Calu3 (cell line): Measurements from ENCODE around the gene MPEG1. TPM values are rescaled to one million over a fixed set of nuclear protein-coding genes. Genes with fewer than 3 reads are reported as not detected.

Source experiments
- BruUV-seq: library from RNA; stranded (reverse); fragments of 400-500 nt; replicated peaks from 2 replicates; lab custom pipeline; 2021; lab: Mats Ljungman, UMichigan
- CTCF ChIA-PET: fragments of 300-600 bp; sonication (Branson Sonifier 250); formaldehyde crosslinking; loops from one replicate; lab custom pipeline; 2022; ENCODE audit warnings: antibody characterized with exemption; lab: Charles Lee
- DNase-seq: peaks from one replicate; pipeline ENCODE4 v3.0.0; 2022
- H3K27ac Mint-ChIP-seq: one replicate; pipeline ENCODE4 v1.8.0; 2022; ENCODE audit warnings: mixed read lengths; ENCODE audit not compliant: unreplicated experiment
- H3K27me3 Mint-ChIP-seq: one replicate; pipeline ENCODE4 v1.8.0; 2022; ENCODE audit warnings: mixed read lengths; ENCODE audit not compliant: unreplicated experiment
- H3K36me3 Mint-ChIP-seq: one replicate; pipeline ENCODE4 v1.8.0; 2022; ENCODE audit warnings: mild to moderate bottlenecking, moderate library complexity, mixed read lengths; ENCODE audit not compliant: insufficient read depth, unreplicated experiment
- H3K4me1 Mint-ChIP-seq: one replicate; pipeline ENCODE4 v1.8.0; 2022; ENCODE audit warnings: mild to moderate bottlenecking, low read depth, mixed read lengths; ENCODE audit not compliant: unreplicated experiment
- H3K4me3 Mint-ChIP-seq: one replicate; pipeline ENCODE4 v1.8.0; 2022; ENCODE audit warnings: mild to moderate bottlenecking, low read depth, moderate library complexity, mixed read lengths; ENCODE audit not compliant: unreplicated experiment
- H3K9me3 Mint-ChIP-seq: one replicate; pipeline ENCODE4 v1.8.0; 2022; ENCODE audit warnings: low read depth, mixed read lengths; ENCODE audit not compliant: unreplicated experiment
- intact Hi-C: fragments of 100-400 bp; cut with micrococcal nuclease; formaldehyde crosslinking; loops from one replicate; pipeline ENCODE4 v1.10.0; 2022; ENCODE audit not compliant: unreplicated experiment
- total RNA-seq: library from RNA; stranded (reverse); gene quantifications from 2 replicates; pipeline ENCODE4 v1.2.3, GENCODE V29; 2022
- TF ChIP-seq, protein P1 (sequence below): fragments of 200-600 bp; IDR thresholded peaks from one replicate; pipeline ENCODE4 v1.8.0; 2022; ENCODE audit warnings: antibody characterized with exemption; ENCODE audit not compliant: unreplicated experiment

The MPEG1 gene
- total RNA-seq, 1 experiment from 2014 or later = not detected

DNA sequence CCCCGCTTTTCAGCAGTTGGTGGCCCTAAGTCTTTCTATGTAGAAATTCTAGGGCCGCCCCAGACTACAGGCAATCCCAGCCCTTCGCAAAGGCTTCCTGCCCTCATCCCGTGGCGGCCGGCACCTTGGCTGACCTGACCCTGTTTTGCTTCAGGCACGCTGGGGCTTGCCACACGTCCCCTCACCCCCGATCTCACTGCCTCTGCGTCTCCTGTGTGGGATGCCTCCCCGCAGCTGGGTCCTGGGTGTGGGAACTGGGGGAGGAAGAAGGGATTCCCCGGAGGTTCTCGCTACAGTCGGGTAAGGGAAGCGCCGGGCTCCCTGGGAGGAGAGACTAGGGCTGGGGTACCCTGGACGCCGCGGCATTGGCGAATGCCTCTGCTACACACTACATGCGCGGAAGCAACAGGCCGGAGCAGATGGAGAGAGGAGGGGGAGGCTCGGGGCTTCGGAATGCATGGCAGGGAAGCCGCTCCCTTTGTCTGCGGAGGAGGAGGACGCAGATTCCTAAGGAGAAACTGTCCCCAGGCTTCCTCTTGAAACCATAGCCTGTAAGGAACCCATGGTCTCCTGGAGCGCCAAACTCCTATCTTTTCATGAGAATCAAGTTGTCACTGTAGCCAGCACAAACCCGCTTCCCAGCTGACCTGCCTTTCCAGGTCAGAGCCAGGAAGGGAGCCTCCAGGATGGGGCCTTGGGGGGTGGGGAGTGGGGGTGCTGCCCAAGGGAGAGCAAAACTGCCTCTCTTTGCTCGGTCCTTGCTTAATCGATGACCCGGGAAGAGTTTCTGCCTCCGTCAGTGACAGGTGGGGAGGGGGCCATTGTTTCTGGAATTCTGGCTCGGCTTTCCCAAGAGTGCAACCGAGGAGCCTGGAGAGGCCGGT is 39.4 kb downstream of the MPEG1 start:
- CTCF ChIA-PET = interaction anchor here (0.6 to 3.3 kb wide), 5 partner anchors 11 to 48 kb away, joined by 3 to 57 read pairs (median 7); no protein-coding TSS in a partner anchor
- no peak overlapping the region for H3K4me3 Mint-ChIP-seq
- peak overlapping the region; percentile 82 for H3K27ac Mint-ChIP-seq
- TF ChIP-seq, protein P1, sequence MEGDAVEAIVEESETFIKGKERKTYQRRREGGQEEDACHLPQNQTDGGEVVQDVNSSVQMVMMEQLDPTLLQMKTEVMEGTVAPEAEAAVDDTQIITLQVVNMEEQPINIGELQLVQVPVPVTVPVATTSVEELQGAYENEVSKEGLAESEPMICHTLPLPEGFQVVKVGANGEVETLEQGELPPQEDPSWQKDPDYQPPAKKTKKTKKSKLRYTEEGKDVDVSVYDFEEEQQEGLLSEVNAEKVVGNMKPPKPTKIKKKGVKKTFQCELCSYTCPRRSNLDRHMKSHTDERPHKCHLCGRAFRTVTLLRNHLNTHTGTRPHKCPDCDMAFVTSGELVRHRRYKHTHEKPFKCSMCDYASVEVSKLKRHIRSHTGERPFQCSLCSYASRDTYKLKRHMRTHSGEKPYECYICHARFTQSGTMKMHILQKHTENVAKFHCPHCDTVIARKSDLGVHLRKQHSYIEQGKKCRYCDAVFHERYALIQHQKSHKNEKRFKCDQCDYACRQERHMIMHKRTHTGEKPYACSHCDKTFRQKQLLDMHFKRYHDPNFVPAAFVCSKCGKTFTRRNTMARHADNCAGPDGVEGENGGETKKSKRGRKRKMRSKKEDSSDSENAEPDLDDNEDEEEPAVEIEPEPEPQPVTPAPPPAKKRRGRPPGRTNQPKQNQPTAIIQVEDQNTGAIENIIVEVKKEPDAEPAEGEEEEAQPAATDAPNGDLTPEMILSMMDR = no peak
- H3K4me1 Mint-ChIP-seq = peaks cover 40% of the 10 kb centered on the region
- intact Hi-C loops = loop anchor here (2.0 kb wide), 1 partner anchor 89 kb away; no protein-coding TSS in a partner anchor
- peaks cover 41% of the 10 kb centered on the region for H3K36me3 Mint-ChIP-seq
- H3K9me3 Mint-ChIP-seq = peaks cover 5% of the 10 kb centered on the region
- no peaks in the 10 kb centered on the region for H3K27me3 Mint-ChIP-seq
- DNase-seq = peak; percentile 26
- no TSS peak for BruUV-seq

GRCh38 chr11:59172345-59173079 is 40.2 kb downstream of the MPEG1 start:
- Mint-ChIP-seq H3K4me1 (peaks cover 32% of the 10 kb centered on the region), H3K4me3 (no peak overlapping the region), H3K36me3 (peaks cover 35% of the 10 kb centered on the region), H3K9me3 (peaks cover 3% of the 10 kb centered on the region), H3K27ac (peak overlapping the region; percentile 82), H3K27me3 (no peaks in the 10 kb centered on the region)
- BruUV-seq = no TSS peak
- intact Hi-C loops = loop anchor here (2.0 kb wide), 1 partner anchor 90 kb away; no protein-coding TSS in a partner anchor
- TF ChIP-seq, protein P1 = no peak
- CTCF ChIA-PET = interaction anchor here (0.6 to 3.3 kb wide), 17 partner anchors 10 to 481 kb away, joined by 3 to 137 read pairs (median 6); partner anchors contain the start of gene OR5A2
- peak; percentile 54 for DNase-seq

DNA sequence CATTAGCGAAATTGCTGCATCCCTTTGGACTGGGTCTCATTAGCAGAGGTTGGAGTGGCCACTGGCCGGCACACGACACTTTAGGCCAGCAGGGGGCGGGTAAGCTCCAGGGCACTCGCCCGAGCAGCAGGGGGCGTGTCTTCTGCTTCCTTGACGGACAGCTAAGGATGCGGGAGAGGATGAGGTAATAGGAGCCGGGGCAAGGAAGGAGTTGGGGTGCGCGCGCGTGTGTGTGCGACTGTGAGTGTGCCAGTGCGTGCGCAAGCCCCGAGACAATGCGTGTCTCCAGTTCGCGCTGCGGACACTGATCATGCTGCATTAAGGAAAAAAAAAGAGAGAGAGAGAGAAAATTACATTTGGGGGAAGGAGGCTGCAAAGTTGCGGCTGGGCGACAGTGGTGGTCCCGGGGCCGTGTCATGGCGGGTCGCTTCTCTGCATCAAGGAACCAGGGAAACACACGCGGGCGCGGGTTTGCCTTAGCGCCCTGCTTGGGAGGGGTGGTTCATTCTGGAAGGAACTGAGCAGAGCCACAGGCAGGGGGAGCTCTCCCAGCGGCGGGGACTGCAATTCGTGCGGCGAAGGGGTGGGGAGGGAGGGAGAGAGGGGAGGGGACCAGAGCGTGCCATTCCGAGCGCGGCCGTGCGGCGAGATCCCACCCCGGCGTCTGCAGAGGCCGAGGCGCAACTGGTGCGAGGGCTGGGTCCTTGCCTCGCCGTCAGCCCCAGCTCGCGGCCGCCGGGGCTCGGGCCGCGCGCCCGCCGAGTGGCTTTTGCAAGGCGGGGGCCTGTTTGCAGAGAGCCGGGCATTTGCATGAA is 41.0 kb downstream of the MPEG1 start, which contains the start of gene DTX4:
TSS of gene DTX4 (plus strand) at position 625 of the 815 bp plus-strand sequence. CDS start 464 bp downstream, outside the sequence.
- no peak within 1 kb of the TSS for H3K4me3 Mint-ChIP-seq
- no TSS peak for BruUV-seq

More for the DNA sequence above, 41.0 kb downstream of the MPEG1 start, which contains the start of gene DTX4:
- Mint-ChIP-seq H3K9me3 (no peaks in the 10 kb centered on the region), H3K27ac (peak within 1 kb of the TSS; percentile 82), H3K4me1 (peaks cover 24% of the 10 kb centered on the region), H3K27me3 (no peaks in the 10 kb centered on the region), H3K36me3 (peaks cover 31% of the 10 kb centered on the region)
- CTCF ChIA-PET = interaction anchor here (0.6 to 1.9 kb wide), 20 partner anchors 8 to 507 kb away, joined by 3 to 137 read pairs (median 5); partner anchors contain the start of gene OR5A2
- intact Hi-C loops = loop anchor here (1.0 to 2.0 kb wide), 5 partner anchors 15 to 259 kb away; no protein-coding TSS in a partner anchor
- DNase-seq = peak; percentile 96
- TF ChIP-seq, protein P1 = peak; percentile 78
